Activated CD4-positive, alpha-beta T cell treated with anti-CD3 and anti-CD28 coated beads, Interleukin-2, Interleukin-4, amounts not matched to agents 100 ng/mL and 50 ng/mL, durations not matched to agents 16 hours and 8 hours (primary cell): ENCODE results near the gene MYOM1.

Experiments
- DNase-seq: peaks from one replicate; pipeline ENCODE4 v3.0.0-alpha.2; 2020; ENCODE audit warnings: low spot score

MYOM1 gene

DNA sequence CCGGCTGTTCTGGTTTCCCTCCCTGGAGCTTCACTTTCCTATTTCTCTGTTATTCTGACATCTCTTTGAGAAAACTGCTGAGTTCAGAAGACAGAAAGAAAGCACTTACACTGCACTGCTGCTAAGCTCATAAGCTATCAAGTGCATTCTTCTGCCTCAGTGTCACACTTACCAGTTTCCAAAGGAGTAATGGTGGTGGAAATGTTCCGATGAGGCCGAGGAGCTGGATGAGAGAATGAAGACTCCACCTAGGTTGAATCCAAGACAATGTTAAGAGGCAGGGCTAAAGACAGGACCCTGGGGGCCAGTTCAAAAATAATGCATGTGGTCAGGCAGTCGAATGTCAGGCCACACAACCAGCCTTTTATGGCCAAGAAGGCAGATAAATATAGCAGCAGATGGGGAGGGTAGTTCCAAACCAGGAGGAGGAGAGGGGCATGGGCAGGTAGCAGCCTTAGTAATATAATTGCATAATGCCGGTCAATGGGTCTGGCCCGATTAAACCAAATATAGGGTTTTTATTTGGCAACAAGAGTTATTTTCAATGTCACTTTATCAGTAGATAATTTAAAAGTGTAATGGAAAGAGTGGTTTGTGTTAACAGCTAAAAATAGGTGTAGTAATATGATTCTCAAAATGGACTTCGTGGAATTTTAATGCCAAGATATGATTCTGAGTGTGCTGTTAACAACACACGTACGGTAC, at the start of gene MYOM1:
MYOM1 (minus strand) TSS at position 338 of the 705 bp plus-strand sequence. CDS start 4,745 bp downstream, outside the sequence.
- DNase-seq, result no peak

DNA sequence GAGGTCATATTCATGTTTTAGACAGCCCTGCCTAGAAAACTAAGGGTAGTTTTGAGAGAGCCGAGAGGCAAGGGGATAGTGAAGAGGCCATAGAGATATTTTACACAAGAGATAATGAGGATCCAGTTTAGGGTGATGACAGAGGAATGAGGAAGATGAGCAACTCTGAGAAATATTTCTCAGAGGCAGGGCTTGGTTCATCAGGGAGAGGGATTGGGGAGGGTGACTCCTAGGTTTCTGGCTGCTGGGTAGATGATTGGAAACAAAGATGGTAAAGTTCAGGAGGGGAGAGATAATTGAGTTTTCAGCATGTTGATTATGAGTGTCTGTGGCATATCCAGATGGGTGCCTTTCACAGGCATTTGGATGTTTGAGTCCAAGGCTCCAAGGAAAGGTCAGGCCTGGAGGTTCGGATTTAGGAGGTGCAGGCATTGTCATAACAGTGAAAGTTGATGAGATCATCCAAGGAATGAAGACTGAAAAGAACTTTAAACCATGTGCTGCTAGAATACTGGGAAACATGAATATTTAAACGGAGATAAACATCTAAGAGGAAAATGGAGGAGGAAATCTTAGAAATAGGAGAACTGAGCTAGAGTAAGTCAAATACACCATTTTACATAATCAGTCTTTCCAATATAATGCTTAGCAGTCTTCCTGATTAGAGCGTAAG, 49.6 kb upstream of the MYOM1 start:
- DNase-seq, result no peak

DNA sequence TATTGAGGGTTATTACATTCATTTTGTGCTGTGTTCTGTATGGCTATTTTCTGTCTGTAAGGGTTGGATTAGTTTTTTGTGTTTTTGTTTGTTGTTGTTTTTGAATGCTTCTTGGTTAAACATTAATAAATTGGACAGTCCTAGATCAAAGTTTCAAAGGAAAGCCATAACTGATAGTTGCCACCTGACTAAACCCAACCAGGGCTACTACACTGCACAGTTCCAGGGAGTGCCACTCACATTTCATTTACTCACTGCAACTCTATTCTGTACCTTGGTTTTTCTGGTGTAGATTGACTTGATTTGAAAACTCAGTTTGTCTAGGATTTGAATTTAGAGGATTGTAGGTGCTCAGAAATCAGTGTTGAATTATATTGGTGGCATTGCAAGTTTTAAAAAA, 48.5 kb upstream of the MYOM1 start:
- no peak for DNase-seq

DNA sequence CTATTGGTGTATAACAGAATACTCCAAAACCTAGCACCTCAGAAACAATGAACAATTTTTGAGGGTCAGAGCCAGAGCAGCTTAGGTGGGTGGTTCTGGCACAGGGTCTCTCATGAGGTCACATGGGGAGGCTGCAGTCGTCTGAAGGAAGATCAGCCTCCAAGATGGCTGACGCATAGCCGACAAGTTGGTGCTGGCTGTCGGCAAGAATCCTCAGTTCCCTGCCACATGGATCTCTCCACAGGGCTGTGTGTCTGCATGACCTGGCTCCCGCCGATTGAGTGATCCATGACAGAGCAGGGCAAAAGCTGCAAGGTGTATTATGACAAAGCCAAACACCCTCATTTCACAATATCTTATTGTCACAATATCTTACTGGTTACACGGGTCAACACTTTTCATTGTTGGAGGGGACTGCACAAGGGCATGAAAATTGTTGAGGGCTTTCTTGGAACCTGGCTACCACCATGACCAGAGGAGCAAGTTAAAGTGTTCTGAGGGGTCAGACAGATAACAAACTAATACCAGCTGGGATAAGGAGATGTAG, 46.4 kb upstream of the MYOM1 start:
- no peak for DNase-seq

DNA sequence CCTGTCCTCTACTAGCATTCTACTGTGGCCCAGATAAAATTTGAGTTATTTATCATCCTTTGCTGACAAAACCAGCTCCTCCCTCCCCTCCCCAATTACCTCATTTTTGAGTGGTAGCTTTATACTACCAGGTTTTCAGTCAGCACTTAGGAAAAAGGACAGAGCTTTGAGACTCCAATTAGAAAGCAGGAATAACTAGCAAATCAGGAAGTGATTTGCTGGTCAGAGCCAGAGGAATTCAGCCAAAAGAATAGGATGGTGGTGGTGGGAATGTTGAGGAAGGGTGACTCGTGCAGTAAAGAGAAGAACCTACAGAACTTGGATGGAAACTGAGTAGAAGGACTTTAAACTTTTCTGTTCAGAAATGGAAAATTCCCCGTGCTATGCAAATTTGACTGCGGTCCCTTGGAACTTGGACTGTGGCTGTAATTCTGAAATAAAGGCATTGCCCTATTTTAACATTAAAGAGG, 45.8 kb upstream of the MYOM1 start:
- no peak for DNase-seq

DNA sequence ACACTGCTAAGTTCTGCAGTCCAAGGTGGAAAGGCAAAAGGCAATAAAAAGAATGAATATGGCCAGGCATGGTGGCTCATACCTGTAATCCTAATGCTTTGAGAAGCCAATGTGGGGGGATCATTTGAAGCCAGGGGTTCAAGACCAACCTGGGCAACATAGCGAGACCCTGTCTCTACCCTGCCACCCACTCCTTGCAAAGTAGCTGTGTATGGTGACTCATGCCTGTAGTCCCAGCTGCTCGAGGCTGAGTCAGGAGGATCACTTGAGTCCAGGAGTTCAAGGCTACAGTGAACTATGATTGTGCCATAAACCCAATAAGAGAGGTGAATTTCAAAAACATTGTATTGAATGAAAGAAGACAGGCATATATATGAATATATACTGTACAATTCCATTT, 44.6 kb upstream of the MYOM1 start:
- DNase-seq, result no peak

DNA sequence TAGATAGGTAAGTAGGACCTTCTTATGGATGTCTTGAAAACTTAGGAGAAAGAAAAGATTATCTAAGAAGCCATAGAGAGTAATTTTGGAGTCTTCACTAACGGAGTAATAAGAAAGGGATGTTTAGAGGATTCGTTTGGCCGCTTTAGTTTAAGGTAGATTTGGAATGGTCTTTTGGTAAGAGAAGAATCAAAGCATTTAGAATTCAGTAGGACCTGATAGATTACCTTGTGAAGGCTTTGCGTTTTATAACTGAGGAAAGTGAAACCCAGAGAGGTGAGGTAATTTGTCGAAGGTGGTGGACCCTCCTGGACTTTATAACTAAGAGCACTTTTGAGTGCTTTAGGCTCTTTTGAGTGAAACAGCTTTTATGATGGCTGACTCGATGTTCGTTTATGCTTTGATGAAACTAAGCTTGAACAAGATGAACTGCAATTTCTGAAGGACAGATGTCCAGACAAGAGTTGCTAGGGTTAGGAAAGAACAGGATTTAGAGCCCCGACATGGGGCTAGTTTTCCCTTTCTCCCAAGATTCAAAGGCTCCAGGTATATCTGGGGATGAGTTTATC, 43.4 kb upstream of the MYOM1 start:
- DNase-seq, result no peak

DNA sequence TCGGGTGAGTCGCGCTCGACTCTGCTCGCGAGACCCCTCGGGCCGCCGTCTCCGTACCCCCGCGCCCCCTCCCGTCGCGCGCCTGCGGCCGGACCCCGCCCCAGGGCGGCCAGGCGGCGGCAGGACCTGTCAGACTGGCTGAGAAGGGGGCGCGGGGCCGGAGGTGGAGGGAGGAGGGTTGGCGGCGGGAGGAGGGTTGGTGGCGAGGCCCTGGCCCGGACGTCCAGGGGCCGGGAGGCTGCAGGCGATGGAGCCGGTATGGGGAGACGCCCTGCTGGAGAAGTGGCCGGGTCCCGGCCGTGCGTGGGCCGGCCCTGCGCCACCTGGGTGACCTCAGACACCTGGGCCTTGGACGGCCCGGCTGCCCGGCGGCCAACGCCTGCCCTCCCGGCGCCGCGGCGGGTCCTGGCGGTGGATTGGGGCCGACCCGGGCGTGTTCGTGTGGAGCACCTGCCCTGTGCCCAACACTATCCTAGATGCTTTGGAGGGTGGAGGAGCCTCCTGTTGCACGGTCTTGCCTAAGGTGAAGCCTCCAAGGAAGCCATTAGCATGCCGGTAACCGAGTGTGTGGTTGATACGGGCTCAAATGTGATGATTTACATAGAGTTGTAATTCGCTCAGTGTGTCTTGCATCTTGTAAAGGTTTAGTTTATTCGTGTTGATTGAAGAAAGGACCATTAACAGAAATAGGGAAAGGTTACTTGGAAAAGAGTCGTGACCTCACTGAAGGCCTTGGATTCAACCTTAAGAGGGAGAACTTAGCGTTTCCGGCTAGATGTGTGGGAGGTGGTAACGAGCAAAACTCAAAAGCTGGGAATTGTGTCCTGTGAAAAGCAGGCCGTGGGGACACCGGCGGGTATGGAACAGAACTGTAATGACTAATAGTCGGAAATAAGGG, 42.7 kb upstream of the MYOM1 start:
- no peak for DNase-seq

DNA sequence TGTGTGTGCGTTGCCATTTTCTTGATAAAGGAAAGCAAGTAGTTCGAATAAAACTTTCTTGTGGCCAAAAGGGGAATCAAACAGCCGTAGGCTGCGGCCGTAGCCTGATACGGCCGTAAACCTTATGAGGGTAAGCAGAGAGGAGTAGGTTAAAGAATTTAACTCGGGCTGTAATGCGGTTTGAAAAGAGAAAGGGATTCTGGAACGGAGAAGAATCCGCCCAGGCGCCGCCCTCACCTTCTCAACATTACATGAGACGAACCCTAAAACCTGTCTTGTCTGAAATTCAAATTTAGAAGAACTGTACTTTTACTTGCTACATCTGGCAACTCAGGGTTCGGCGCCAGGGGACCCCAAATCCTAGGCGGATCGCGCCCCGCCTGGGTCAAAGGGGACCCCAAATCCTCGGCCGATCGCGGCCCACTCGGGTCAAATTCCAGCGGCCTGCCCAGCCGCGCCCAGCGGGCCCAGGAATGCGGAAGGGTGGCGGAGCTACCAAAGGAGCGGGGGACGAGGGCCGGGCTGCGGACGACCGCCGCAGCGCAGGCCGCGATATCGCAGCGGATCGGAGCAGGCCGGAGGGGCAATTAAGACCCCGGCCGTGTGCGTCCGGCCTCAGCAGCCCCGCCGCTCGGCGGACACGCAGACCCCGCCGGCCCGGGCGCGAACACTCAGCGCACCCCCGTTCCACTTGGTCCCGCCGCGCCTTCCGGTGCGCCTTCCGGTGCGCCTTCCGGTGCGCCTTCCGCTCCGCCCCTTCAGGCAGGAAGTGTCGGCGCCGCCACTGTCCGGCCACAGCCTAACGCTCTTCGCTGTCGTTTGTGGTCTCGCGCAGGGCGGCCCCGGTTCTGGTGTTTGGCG, 41.8 kb upstream of the MYOM1 start, which contains the start of gene MYL12B:
MYL12B (plus strand) TSS at position 761 of the 861 bp plus-strand sequence. CDS start 10,766 bp downstream, outside the sequence.
- peak; percentile 81 for DNase-seq

DNA sequence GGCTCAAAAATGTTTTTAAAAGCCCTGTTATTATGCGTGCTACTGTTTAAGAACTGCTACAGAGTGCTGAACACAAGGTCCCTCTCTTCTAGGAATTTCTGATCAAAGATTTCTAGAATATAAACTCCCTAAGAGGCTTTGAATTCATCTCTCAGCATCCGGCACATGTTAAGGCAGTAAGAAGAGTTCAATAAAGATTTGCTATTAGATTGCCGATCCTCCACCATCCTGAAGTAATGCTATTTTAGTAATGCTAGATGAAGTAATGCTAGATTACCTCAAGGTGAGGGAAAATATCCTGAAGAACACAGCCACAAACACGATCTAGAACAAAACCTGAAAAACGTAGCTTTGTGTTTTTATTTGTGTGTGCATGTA, 41.2 kb upstream of the MYOM1 start:
- DNase-seq, result no peak

DNA sequence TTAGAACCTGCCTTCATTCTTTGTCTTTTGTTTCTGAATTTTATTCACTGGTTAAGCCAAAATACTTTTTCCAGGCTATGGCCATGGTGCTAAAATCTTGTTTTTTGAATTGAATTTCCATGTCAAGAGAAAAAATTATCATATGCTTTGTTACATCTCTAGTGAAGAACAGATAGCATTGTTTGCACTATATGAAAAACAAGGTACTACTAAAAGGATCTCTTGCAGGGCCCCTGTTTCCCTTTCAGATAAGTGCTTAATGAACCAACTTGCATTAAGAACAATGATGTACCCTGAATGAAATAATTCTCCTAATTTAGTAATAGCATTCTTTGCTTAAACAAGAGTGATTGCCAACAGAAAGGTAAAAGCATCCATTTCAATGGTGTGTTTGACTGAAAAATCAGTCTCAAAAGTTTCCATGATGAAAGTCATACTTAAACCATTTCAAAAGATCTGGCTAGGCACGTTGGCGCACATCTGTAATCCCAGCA, 37.9 kb upstream of the MYOM1 start:
- DNase-seq, result no peak

DNA sequence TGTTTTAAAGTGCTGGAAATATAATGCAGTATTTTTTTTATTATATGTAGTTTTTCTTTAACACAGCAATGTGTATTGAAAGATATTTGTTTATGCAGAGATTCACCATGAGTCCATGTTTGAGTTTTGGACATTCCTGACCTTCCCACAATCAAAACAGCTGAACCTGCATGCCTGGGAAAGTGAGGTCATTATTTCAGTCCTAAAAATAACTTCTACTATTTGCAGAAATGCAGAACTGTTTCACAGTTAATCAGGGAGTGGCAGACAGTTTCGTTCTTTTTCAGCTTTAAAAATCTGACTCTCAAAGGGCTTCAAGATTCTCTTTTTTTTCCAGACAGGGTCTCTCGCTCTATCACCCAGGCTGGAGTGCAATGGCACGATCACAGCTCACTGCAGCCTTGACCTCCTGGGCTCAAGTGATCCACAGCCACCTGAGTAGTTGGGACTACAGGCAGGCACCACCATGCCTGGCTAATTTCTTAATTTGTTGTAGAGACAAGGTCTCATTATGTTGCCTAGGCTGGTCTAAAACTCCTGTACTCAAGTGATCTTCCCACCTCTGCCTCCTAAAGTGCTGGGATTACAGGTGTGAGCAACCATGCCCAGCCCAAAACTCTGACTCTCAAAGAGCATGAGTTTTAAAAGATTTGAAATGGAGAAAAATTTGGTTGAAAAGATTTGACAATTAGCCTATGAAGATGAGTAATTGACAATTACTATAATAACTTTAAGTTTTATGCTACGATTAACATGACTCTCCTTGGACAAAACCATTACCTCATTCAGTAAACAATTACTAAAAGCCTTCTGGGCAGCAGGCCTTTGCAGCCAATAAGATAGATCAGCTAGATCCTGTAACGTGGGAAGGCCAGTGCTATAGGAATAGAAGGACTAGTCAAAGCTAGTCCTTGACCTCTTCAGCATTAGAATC, 37.2 kb upstream of the MYOM1 start:
- no peak for DNase-seq

DNA sequence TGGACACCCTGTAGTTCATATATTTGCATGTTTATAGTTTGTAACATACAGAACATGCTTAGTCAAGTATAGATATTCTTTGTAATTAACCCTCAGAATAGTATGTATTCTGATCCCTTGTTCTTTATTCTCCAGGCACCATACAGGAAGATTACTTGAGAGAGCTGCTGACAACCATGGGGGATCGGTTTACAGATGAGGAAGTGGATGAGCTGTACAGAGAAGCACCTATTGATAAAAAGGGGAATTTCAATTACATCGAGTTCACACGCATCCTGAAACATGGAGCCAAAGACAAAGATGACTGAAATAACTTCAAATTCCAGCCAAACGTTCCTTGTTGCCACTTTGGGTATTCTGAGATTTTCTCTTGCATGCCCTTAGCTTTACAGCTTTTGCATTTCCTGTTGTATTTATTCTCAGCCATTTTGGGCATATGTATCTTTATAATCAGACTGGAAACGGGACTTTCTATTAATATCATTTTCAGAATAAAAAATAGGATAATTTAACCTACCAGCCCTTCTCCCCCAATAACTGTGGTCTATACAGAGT, 35.9 kb upstream of the MYOM1 start:
- no peak for DNase-seq

DNA sequence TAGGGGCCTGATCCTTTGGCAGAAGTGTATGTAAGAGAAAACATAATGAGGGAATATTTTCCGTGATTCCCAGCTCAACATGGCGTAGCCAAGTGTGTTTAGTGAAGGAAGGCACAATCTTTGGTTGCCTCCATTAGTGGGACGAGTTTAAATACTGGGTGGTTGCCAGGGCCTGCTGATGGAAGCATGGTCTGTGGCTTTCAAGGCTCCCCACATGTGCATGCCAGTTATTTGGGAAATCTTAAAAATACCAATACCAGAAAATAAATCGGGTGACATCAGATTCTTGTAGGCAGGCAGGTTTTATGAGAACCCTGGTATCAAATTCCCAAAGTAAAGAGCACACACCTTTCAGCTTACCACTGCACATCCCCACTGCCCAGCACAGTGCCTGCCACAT, 35.0 kb upstream of the MYOM1 start:
- DNase-seq, result no peak

DNA sequence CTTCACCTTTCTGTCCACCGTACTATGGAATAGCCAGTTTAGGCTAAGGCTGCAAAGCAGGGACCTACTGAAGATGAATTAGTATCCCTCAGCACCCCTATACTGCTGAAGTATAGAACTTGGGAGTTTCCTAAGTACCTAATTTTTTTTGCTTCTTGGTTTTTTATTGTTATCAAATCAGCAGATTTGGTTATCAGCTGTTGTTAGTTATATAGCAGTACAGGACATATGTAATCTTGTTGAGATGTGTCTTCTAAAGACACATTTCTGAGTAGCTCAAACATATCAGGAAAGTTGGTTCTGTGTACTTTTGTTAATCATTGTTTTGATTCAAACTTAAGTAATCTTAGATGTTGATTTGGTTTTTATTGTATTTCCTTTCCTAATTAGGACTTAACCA, 33.1 kb upstream of the MYOM1 start:
- DNase-seq, result no peak

DNA sequence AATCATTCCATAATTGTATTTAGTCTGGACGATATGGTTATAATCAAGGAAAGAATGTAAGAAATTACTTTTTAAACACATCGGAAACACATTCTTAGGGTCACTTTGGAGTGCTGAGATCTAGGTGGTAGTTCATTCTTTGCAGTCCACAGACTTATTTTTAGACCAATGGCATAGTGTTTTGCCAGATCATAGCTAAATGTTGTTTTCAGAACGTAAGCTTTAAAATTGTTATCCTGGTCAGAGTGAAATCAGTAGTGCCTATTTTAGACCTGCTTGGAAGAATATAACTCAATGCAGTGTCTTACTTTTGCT, 32.2 kb upstream of the MYOM1 start:
- no peak for DNase-seq

DNA sequence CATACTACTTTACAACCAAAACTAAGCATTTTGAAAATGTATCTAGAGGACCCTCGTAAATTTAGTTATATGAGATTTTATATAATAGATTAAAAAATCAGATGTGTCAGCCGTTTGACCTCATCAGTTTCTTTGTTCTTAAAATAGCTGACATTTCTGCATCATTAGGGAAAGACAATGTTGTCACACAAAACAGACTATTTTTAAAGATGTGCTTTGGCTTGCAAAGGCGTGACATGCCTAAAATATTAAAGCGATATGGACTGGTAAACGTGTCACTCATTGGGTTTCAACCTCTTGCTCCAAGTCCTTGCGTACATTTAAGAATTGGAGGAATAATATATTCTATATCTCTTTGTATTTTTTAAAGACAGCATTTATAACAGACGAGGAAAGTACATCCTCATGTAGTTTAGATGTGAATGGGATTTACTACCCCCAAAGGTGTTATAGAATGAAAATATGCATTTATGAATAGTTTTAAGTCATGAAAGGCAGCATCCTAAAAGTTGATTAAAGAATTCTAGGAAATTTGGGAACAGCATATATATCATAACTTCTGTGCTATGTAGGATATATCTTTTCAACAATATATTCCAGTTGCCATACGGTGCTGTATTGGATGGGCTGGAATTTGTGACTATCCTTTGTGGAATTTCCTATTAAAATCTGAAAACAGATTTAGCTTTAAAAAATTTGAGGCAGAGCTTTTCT, 31.6 kb upstream of the MYOM1 start:
- no peak for DNase-seq

DNA sequence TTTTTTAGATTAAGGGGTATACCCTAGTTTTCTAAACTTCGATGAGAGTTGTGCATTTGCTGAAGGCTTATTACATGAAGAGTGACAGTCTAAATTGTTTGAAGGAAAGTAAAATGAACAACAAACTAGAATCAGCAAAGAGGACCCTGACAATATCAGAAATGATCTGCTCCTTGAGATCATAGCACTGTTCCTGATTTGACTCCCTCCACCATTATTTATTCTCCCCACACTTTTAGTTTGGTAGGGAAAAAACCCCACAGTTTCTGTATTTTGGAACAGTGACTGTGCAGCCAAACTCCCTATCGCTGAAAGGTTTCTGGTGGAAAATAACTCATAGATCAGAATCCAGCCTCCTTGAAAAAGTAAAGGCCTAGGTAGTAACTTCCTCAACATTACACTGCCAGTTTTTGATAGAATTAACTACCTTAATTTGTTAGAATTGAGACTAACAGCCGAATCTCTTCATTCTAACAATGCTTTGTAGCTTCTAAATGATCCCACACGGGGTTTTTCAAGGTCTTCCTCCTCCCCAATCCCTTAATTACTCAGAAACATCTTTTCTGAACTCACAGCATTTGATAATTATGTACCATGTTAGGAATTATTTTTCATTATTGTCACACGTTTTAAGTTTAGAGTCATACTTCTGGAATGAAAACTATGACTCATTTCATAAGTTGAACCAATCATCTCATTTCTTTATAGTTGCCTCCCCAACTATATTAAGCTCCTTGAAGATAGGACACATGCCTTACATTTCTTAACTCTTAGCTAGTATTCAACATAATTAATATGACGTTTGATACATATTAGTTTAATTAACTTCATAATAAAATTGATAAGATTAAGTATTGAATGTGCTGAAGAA, 30.7 kb upstream of the MYOM1 start:
- peak; percentile 62 for DNase-seq
